GM18499 (cell line): ENCODE data around the gene GAS7.

ENCODE experiments used
- ATAC-seq: cut with Tn5 transposase; IDR thresholded peaks from one replicate; pipeline ENCODE4 v1.9.1; 2021; ENCODE audit warnings: moderate number of reproducible peaks; ENCODE audit not compliant: insufficient read depth, unreplicated experiment

The GAS7 gene

DNA sequence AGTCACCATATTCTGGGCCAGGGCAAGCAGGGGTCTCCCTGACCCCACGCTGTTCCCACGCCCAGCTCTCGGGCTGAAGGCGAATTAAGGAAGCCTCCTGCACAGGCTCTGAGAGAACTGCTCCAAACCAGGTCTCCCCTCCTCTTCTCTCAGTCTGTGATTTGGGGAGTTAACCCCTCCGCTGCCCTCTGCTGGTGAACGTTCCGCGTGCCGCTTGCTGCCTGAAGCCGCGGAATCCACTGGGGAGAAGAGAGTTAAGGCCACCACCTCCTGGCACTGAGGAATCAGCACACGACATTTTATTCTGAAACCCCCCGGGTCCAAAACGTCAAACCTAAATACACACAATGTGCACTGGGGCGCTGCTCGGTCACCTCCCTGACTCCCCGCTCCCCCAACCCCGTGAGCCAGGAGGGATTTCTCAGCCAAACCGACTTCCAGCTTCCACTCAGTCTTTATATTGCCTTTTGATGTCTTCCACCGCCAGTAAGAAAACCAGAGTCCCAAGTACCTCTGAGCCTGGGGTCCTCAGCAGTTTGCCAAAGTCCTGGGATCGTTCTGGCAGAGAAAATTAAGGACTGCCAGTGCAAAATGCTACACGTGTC is 238.9 kb downstream of the GAS7 start:
- ATAC-seq, result no peak

- no peak for ATAC-seq
Observed at GRCh38 chr17:9958586-9959281, 239.7 kb downstream of the GAS7 start.

DNA sequence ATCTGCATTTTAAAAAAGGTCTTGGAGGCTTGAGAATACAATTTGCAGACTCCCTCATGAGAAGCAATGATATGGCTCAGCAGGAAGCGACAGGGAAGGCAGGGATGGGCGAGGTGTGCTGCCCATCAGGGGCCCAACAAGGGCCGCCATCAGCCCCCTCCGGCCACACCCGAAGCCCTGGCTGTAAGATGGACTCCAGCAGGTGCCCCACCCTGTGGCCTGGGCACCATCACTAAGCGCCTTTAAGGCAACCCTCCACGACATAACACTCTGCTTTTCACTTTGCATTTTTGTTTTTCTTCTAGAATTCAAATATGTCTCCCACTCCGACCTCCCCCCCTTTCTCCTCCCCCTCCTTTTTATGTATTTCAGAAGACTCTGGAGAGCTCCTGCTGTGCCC is 241.2 kb downstream of the GAS7 start:
- no peak for ATAC-seq

DNA sequence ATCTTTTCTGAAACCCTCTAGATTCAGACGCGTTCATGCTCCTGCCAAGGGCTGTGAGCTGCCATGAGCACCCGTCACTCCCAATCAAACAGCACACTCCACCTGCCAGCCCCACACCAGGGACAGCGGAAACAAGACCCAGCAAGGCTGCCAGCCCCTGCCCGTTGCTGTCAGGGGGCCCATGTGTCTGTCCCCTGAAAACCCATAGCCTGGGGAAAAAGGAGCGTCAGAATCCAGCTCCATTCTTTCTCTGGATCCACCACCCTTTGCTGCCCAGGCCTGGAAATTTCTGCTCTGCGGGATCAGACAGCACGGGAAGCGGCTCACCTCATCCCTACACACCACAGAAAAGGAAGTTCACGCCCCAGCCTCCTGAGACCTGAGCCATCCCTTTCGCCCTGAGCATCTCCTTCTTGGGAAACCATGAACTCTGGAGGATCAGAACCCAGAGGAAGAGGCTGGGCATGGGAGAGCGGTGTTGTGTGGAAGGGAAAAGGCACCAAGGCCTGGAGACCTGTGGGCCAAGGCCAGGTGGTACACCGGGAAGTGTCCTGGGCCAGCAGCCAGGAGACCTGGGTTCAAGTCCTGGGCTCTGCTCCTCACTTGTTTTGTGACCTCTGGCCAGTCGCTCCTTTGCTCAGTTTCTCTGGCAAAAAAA is 241.8 kb downstream of the GAS7 start:
- no peak for ATAC-seq

DNA sequence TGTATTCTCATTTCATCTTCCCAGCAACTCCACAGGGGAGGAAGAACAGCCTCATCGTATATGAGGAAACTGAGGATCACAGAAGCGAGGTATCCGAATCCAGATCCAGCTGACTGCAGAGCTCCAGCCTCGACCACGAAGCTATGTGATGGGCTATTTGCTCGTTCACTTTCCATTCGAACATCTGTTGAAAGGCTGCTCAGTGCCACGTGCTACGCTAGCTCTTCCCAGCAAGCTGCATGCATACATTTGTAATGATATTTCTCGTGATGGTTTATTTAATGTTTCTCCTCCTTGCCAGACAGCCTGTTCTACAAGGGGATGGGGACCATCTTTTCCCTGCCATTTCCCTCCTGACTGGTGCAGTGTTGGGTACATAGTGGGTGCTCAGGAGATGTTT is 244.9 kb downstream of the GAS7 start:
- no peak for ATAC-seq

- no peak for ATAC-seq
Observed at GRCh38 chr17:9951803-9952202, 246.6 kb downstream of the GAS7 start.

DNA sequence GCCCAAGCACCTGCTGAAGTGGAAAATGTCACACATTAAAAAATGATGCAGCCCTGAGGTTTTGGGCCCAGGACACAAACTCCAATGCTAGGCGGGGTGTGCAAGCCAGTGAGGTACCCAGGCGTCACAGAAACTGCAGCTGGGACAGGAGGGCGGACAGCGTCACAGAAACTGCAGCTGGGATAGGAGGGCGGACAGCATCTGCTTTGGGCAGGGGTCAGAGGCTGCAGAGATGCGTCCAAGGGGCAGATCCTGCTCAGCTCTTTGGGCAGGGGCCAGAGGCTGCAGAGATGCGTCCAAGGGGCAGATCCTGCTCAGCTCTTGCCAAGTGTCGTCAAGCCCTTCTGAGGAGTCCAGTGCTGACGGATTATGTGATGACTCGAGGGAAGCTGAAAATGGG is 249.5 kb downstream of the GAS7 start:
- no peak for ATAC-seq

- ATAC-seq, result no peak
Observed at GRCh38 chr17:9944704-9945103, 253.7 kb downstream of the GAS7 start.

GRCh38 chr17:9943343-9943742 is 255.1 kb downstream of the GAS7 start:
- ATAC-seq, result no peak

DNA sequence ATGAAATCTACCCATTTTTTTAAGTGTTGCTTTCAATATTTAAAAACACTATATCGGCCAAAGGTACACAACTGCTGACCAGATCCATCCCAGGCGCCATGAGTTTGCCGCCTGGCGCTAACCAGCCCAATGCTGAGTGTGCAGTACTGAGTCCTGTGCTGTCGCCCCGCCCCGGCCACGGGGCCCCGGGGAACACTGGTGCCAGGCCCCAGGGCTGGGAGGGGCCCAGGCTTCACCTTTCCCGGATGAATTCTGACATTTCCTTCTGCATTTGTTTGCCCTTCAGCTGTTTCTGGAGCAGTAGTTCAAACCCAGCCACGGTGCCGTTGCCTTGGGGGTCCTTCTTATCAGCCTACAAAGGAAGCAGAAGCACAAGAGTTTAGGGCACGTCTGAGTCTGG is 255.5 kb downstream of the GAS7 start:
- ATAC-seq, result no peak

GRCh38 chr17:9941305-9941704 is 257.1 kb downstream of the GAS7 start:
- ATAC-seq, result no peak

GRCh38 chr17:9940841-9941240 is 257.6 kb downstream of the GAS7 start:
- ATAC-seq, result no peak

GRCh38 chr17:9938764-9939163 is 259.6 kb downstream of the GAS7 start:
- no peak for ATAC-seq

GRCh38 chr17:9937901-9938300 is 260.5 kb downstream of the GAS7 start:
- ATAC-seq, result no peak

GRCh38 chr17:9937241-9937761 is 261.1 kb downstream of the GAS7 start:
- no peak for ATAC-seq

DNA sequence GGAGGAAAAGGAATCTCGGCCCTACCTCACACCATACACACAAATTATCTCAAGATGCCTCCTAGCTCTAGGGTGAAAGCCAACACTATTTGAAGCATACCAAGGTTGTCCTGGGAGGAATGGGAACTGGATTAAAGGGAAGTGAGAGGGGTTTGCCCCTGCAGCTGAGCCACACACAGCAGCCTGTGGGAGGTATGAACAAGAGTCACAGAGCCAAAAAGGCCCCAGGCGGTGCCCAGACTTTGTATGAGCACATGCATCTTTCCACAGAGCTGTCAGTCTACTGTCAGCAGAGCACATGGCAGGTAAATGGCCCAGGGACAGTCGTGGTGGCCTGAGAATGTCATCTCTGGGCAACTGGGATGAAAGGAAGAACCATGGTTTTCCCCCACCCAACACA is 262.3 kb downstream of the GAS7 start:
- ATAC-seq, result no peak

GRCh38 chr17:9935408-9935807 is 263.0 kb downstream of the GAS7 start:
- ATAC-seq, result no peak

- no peak for ATAC-seq
Observed at GRCh38 chr17:9934331-9934730, 264.1 kb downstream of the GAS7 start.

DNA sequence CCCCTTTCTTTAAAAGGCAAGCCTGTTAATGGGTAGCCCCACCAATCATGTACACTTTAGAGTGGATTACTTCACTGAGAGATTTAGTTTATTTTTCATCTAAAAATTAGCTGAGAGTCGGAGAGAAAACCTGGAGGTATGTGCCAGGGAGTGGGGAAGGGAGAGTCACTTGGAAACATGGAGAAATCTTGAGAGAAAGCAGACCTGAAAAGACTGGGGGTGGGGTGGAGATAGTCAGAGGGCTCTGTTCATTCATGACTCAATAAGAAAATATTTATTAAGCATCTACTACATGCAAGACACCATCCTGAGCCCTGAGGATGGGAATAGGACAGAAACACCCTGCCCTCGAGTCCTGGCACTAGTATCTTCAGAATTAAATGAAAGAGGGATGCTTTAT is 265.9 kb downstream of the GAS7 start:
- no peak for ATAC-seq

GRCh38 chr17:9931144-9931741 is 267.2 kb downstream of the GAS7 start:
- ATAC-seq, result no peak

DNA sequence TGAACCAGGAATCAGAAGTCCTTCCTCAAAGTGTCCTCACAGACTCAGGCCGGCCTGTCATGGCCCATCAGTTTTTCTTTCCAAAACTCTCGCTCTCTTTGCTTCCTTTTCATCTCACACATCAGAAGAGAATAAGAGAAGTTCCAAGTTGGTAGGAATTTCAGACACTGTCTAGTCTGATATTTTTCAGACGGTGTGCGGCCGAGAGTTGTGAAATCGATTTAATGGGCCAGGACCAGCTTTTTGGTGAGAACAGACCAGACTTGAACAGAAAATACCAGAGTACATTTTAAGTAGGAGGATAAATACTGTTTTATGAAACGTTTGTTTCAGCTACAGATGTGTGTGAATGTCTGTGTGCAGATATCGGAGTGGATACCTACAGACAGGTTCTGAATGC is 268.5 kb downstream of the GAS7 start:
- ATAC-seq, result no peak
